Epithelial cell of esophagus (primary cell): ENCODE measurements around the gene SRGAP1.
"Not testable (repeated sequence)": the region's sequence is repeated elsewhere in the genome, so short reads cannot be mapped to it uniquely, and the experiment has no call there.

ENCODE experiments used
- DNase-seq: peaks from one replicate; pipeline ENCODE4 v3.0.0; 2010; ENCODE audit warnings: low read depth
- H3K4me3 ChIP-seq: 2 replicates; pipeline ENCODE4 v1.5.1; 2011; ENCODE audit warnings: mild to moderate bottlenecking, low read length, control low read depth
- CTCF ChIP-seq: IDR thresholded peaks from 2 replicates; pipeline ENCODE4 v1.5.1; 2011; ENCODE audit warnings: low read depth, mild to moderate bottlenecking, low read length, control low read depth, inconsistent platforms; ENCODE audit not compliant: insufficient read depth; ENCODE audit errors: missing control alignments

SRGAP1 gene

GRCh38 chr12:64064706-64065105 lies 220.2 kb downstream of the SRGAP1 start:
- no peak for TF ChIP-seq CTCF
- H3K4me3 ChIP-seq, result no peak overlapping the region
- DNase-seq, result no peak

- TF ChIP-seq CTCF, result no peak
- no peak overlapping the region for H3K4me3 ChIP-seq
- DNase-seq, result no peak
Measured at GRCh38 chr12:64065881-64066451, 221.5 kb downstream of the SRGAP1 start.

- no peak overlapping the region for H3K4me3 ChIP-seq
- no peak for TF ChIP-seq CTCF
Measured at GRCh38 chr12:64066776-64067175, 222.3 kb downstream of the SRGAP1 start.

GRCh38 chr12:64070454-64070853 lies 226.0 kb downstream of the SRGAP1 start:
- no peak for DNase-seq
- TF ChIP-seq CTCF, result no peak
- no peak overlapping the region for H3K4me3 ChIP-seq

More at GRCh38 chr12:64066776-64067175, 222.3 kb downstream of the SRGAP1 start:
- DNase-seq, result no peak

- H3K4me3 ChIP-seq, result no peak overlapping the region
- TF ChIP-seq CTCF, result no peak
- DNase-seq, result no peak
Measured at GRCh38 chr12:64072916-64073575, 228.5 kb downstream of the SRGAP1 start.

GRCh38 chr12:64076565-64076964 lies 232.1 kb downstream of the SRGAP1 start:
- peak; percentile 23 for DNase-seq
- not testable (repeated sequence) for H3K4me3 ChIP-seq

GRCh38 chr12:64077922-64078321 lies 233.4 kb downstream of the SRGAP1 start:
- TF ChIP-seq CTCF, result peak; percentile 51
- peak; percentile 26 for DNase-seq
- H3K4me3 ChIP-seq, result no peak overlapping the region
